GM18526 (cell line): Measurements from ENCODE around the gene DEPDC1B.

Experiments
- POLR2A ChIP-seq: IDR thresholded peaks from 3 replicates; pipeline ENCODE4 v1.6.1; 2011; ENCODE audit not compliant: insufficient read length; ENCODE audit errors: extremely low read depth

DEPDC1B gene

DNA sequence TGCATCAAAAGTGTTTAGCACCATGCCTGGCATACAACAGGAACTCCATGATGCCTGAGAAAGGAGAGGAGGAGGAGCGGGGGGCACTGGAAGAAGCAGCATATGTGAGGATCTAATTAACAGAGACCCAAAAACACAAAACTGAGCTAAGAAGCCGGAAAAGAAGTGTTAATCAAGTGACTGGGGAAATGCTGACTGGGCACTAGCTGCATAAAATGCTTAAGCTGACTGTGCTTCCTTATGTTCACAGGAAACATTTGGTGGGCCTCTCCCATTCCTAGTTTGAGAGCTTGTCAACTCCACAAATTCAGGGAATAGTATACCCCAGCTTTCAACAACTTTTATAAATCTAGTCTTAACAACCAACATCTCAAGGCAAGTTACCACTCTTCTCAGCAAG, 26.6 kb downstream of the DEPDC1B start:
- TF ChIP-seq POLR2A, result no peak

DNA sequence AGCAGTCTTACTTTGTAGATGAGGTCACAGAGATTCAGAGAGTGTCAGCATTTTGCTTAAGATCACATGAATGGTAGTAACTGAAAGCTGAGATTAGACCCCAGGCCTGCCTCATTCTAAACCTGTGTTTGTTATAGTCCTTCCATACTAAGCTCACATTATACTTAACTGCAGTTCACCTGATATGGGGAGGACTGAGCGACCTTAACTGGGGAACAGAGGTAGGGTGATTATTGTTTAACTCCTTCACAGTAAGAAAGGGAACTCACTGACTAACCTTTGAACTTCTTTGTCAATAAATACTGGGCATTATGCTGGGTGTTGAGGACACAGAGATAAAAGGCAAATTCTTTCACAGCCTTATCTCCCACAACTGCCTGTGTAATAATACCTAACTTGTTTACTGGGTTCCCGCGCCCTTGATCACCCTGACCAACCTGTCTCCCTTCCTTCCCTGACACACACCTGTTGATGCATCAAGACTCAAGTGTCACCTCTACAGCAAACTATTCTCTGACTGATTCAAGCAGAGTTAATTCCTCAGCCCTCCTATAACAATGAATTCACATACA, 27.2 kb downstream of the DEPDC1B start:
- no peak for TF ChIP-seq POLR2A

DNA sequence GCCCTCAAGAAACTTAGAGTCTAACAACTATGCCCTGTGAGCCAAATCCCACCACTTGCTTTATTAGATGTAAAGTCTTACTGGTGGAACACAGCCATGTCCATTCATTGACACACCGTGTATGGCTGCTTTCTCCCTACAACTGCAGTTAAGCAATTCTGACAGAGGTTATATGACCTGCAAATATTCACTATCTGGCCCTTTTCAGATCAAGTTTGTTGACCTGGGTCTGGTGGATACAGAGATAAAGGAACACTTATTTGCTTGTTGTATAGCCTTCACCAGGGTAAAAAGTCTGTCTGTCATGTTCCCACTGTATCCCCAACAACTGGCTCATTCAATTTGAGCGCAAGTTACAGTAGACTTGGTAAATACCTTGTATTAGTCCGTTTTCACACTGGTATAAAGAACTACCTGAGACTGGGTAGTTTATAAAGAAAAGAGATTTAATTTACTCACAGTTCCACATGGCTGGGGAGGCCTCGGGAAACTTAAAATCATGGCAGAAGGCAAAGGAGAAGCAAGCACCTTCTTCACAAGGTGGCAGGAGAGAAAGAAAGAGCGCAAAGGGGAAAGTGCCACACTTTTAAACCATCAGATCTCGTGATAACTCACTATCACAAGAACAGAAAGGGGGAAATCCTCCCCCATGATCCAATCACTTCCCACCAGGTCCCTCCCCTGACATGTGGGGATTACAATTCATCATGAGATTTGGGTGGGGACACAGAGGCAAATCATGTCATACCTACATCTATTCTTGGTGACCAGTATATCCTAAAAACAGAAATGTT, 27.9 kb downstream of the DEPDC1B start:
- TF ChIP-seq POLR2A, result no peak

DNA sequence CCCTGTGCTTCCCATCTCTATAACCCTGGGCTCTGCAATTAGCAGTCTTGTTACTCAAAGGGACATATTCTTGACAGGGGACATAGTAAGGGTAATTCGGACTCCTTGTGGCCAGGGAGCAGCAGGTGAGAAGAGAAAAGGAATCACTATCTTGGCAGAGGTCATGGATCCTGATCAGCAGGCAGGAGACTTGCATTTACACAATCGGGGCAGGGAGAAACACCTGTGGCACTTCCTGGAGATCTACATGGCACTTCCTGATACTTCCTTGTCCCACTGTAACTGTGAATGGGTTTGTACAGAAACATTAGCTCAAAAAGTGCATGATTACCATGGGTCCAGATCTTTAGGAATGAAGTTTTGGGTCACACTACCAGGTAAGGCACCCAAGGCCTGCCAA, 29.2 kb downstream of the DEPDC1B start:
- no peak for TF ChIP-seq POLR2A

DNA sequence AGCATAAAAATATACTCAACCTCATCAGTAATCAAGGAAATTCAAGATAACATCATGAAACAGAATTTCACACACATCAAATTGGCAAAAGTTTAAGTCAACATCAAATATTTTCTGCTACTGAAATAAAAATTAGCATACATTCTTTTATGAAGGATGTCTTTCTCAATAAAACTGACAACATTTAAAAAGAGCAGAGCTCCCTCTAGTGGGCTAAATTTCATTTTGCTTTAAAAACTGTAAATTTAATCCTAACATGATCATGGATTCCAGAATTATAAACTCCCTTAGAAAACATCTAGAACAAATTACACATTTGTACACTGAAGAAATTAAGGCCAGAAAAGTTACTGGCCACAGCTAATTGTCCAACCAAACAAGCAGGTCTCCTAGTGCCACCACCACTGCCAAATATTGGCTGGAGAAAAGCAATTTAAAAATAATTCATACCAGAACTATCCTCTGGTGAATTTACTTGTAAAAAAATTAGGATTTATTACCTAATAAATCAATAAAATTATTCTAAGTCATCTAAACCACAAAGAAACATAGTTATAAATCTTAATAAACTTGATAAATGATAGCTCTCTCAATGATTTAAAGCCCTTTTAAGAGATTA, 31.2 kb downstream of the DEPDC1B start:
- no peak for TF ChIP-seq POLR2A

DNA sequence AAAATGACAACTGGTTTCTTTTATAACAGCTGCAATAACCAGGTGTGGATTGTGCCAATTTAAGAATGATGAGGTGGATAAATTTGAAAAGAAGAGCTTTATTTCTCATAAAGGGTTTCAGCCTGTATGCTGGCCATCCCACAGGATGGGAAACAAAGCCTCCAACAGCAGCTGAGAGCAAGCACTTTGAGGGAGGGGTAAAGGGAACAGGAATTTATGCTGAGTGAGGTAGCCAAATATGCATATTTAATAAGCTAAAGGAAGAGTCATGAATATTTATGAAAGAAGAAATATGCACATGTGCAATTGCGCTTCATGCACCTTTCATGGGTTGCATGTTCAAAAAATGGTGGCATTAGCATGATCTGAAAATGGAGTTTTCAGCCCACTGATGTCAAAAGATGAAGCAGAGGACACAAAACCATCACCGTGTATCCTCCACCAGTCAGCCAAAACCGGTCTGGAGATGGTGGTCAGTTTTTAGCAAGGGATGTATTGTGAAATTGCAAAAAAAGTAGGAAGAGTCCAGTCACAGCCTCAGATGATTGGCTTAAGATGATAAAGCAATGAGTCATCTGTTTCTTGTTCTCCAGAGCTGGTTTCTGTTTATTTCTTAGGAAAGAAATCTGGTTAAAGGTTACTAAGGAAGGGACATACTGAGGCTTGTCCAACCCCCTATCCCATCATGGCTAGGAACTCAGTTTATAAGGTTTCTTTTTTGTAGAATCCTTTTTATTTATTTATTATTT, 47.9 kb downstream of the DEPDC1B start:
- no peak for TF ChIP-seq POLR2A

DNA sequence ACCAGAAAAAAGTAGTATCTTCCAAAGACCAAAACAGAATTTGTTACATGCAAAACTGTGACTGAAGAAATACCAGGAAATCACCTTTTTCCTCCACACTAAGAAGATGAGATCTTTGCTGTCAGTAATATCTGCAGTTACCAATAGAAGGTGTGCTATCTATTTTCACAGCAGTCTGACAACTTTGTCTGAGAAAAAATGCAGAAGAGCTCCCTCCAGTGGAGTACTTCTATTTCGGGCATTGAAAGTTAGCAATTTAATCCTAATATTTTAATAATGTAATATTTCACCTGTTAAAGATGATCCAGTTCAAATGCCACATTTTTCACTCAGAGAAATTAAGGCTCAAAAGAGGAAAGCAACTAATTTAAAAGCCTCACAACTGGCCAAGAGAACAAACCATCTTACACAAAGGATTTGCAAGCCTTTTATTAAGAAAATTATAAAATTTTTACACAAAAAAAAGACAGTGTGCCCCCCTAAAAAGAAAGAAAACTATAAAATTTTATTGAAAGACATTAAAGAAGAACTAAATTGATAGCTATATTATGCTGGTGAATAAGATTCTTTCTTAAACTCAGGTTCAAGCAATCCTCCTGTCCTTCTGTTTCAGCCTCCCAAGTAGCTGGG, 50.6 kb downstream of the DEPDC1B start:
- TF ChIP-seq POLR2A, result no peak

DNA sequence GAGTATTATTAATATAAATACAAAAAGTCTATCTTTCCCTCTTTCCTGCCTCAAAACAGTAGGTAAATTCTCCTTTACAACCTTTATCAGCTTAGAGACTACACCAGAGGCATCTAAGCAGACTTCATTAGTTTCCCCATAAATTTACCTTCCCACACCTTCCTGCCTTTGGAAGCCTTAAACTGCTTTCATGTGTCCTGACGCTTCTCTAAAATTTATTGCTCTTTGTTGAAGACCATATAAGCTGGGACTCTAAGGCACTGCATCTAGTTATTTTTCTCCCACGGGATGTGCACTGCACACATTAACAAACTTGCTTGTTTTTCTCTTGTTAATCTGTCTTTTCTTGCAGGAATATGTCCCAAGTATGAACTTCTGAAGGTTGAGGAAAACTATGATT, 51.8 kb downstream of the DEPDC1B start:
- TF ChIP-seq POLR2A, result no peak

DNA sequence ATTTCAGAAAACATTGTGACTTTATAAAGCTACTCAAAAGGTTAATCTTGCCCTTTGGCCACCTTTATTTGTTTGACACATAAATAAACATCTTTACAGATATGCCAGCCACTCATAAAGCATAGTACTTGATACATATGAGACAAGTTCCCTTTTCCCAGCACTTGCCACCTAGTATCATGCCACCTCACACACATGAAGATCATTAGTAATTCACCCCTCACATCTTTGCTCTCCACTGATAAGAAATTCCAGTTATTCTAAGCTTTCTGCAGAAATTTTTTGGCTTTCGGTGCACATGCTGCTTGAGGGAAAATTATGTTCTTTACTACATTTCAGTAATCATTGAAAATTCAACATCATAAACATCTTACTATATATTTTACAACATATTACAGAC, 59.1 kb downstream of the DEPDC1B start:
- TF ChIP-seq POLR2A, result no peak

DNA sequence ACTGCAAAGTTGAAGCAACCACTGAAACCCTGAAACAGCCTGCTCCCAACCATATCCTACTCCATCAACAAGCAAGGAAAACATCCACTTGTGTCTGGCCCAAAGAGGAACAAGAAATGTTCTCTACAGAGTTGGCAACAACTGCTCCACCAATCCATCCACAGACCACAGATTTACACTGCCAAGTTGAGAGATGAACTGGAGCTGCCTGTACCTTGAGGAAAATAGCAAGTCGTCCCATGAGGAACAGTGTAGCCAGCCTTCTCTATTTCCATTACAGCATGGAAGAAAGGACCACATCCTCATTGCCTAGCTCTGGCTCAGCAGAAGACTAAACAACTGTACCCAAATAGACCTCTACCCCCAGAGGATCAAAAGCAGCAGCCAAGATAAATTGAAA, 60.4 kb downstream of the DEPDC1B start:
- TF ChIP-seq POLR2A, result no peak

DNA sequence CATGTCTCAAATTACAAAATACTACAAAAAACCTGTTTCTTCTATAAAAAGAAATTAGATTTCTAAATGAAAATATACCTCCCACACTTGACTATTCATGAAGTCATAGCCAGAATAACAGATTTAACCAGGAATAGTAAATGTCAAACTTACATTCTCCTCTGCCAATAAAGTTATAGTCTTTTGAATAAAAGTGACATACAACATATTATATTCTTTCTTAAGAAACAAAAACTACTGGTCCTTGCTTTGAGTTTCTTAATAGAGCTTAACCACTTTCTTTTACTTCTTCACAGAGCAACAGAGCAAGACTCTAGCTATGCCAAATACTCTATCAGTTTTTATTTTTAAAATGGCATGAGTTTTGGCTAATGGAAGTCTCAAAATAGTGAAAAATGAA, 61.7 kb downstream of the DEPDC1B start:
- no peak for TF ChIP-seq POLR2A

DNA sequence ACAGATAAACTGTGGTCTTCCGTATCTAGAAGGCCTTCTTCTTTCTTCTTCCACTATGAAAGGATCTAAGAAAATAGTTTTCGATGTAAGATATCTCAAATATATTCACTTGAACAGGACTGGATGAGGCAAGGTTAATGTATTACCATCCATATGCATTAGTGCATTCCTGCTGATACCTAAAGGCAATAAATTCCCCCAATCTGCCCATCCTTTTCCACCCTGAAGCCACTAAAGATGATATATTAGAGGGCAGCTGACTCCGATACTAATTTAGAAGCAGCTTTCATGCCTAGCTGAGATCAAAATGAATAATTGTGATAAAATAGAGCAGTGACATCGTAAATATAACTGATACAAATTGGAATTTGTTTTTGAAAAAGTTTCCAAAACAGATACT, 63.3 kb downstream of the DEPDC1B start:
- no peak for TF ChIP-seq POLR2A

DNA sequence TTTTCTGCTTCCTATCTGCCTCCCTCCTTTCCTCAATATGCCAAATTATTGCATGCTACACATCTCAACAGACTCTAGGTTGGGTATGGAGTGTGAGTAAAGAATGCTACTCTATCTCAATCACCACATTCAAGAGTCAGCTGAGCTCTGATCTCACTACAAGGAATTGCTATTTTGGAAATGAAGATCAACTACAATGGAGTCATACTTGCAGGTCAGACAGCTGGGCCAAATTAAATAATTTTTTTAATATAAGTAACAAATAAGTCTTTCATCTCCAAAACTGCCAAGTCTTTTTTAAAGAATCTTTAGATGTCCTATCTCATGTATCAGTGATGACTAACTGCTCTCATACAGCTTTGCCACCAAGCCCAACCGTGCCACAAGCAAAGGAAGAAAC, 64.0 kb downstream of the DEPDC1B start:
- TF ChIP-seq POLR2A, result no peak

DNA sequence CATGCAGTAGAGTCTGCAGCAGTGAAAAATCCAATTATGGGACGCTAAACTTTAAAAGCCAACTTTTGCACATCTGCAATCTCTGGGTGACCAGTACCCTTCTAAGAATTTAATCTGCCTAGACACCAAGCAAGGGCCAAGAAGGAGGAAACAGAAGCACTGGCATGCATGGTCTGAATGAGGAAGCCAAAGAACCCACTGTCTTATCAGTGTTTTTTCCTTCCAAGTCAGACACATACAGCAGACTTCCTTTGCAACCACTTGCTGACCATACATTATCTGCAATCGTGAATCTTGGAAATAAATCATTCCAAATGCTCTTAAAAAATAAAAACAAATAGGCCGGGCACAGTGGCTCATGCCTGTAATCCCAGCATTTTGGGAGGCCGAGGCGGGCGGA, 65.9 kb downstream of the DEPDC1B start:
- TF ChIP-seq POLR2A, result no peak

DNA sequence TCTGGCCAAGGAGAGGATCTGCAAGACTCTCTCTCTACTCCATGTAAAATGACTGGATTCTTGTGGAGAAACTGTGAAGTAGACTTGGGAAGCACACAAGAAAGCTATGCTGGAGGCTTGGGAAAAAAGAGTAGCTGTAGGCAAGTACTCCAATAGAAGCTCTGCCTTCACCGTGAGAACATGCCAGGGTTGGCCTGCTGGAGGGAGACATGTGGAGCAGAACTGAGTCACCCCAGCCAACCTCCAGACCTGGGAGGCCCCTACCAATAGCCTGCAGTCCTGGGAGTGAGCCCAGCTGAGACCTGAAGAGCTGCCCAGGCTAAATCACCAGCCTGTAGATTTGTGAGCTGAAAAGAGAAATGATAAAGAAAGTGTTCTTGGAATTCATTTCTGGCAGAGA, 66.6 kb downstream of the DEPDC1B start:
- no peak for TF ChIP-seq POLR2A

DNA sequence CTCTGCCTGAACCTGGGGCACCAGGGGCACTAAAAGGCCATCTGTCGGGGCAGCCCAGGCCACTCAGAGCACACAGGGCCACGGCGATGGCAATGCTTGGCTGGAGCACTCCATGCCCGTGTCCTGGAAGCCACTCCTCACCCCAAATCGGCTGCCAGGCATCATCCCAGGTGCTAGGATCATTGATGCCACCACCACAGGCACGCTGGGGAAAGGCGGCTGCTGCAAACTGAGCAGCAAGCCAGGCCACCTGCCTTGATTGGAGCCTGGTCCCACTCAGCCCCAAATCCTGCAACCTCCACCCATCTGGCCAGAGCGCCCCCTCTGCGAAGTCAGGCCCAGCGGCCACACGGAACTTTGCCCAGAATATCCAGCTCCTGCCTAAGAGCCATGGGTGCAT, 67.8 kb downstream of the DEPDC1B start:
- TF ChIP-seq POLR2A, result no peak

DNA sequence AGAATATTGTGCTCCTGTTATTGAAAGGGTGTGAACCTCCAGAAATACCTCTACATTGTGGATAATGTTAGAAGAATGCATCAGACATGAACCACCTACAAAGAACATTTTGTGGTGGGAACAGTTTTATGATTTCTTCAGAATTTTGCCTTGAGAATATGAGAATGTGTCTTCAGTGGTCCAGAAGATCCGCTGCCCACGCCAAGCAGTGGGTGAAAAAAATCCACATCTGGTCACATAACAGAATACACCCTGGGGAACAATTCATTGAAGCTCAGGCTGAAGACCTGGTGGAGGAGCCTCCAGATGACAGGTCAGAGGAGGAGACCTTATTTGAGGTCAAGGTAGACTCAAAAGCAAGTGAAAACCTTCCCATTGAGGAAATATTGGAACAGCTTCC, 69.1 kb downstream of the DEPDC1B start:
- no peak for TF ChIP-seq POLR2A
